HL-60 (cell line): ENCODE data around the gene TIMM9.

Source experiments
- DNase-seq, 2 experiments: peaks; one replicate each; pipeline ENCODE4 v3.0.0-alpha.2; 2010 to 2020; ENCODE audit warnings: low read depth in 1 of 2, low spot score in 1 of 2
- H3K27ac ChIP-seq: fragments of 250-450 bp; sonication (Bioruptor Pico); replicated peaks from 2 replicates; pipeline ENCODE4 v1.5.1; 2020; ENCODE audit warnings: mild to moderate bottlenecking, moderate library complexity
- H3K27me3 ChIP-seq: fragments of 250-450 bp; sonication (Bioruptor Pico); 2 replicates; pipeline ENCODE4 v1.5.1; 2021; ENCODE audit warnings: mild to moderate bottlenecking, moderate library complexity; ENCODE audit not compliant: insufficient read depth, poor library complexity, severe bottlenecking
- H3K4me3 ChIP-seq: replicated peaks from 2 replicates; pipeline ENCODE4 v1.5.1; 2011; ENCODE audit warnings: mild to moderate bottlenecking, control low read depth, low read length; ENCODE audit not compliant: insufficient read depth
- CTCF ChIP-seq: IDR thresholded peaks from one replicate; pipeline ENCODE4 v1.5.1; 2011; ENCODE audit warnings: low read length, control low read depth, inconsistent platforms; ENCODE audit not compliant: insufficient read depth
- GABPA ChIP-seq: IDR thresholded peaks from 2 replicates; pipeline ENCODE4 v1.6.1; 2012; ENCODE audit warnings: low read depth
- POLR2AphosphoS5 ChIP-seq: IDR thresholded peaks from 2 replicates; pipeline ENCODE4 v1.6.1; 2012; ENCODE audit warnings: low read depth
- REST ChIP-seq: IDR thresholded peaks from 2 replicates; pipeline ENCODE4 v1.6.1; 2012; ENCODE audit warnings: low read depth; ENCODE audit not compliant: insufficient replicate concordance
- SPI1 ChIP-seq: IDR thresholded peaks from 2 replicates; pipeline ENCODE4 v1.6.1; 2012; ENCODE audit warnings: low read depth, mild to moderate bottlenecking, borderline replicate concordance

The TIMM9 gene

GRCh38 chr14:58395562-58395811 is 31.8 kb downstream of the TIMM9 start:
- Histone ChIP-seq H3K4me3 (no peak overlapping the region), H3K27ac (no peak overlapping the region), H3K27me3 (no peaks in the 10 kb centered on the region)
- no peak for DNase-seq
- no peak for TF ChIP-seq SPI1
- TF ChIP-seq POLR2AphosphoS5 = no peak
- TF ChIP-seq REST = no peak
- no peak for TF ChIP-seq GABPA
- TF ChIP-seq CTCF = no peak

GRCh38 chr14:58390830-58391229 is 36.5 kb downstream of the TIMM9 start:
- TF ChIP-seq CTCF (no peak), SPI1 (no peak), POLR2AphosphoS5 (no peak), GABPA (no peak), REST (no peak)
- DNase-seq = no peak
- no peak overlapping the region for H3K27ac ChIP-seq
- no peaks in the 10 kb centered on the region for H3K27me3 ChIP-seq
- H3K4me3 ChIP-seq = no peak overlapping the region

GRCh38 chr14:58376791-58377190 is 50.5 kb downstream of the TIMM9 start:
- TF ChIP-seq REST (no peak), GABPA (no peak), CTCF (no peak), SPI1 (no peak), POLR2AphosphoS5 (no peak)
- H3K27ac ChIP-seq = no peak overlapping the region
- H3K4me3 ChIP-seq = no peak overlapping the region
- no peaks in the 10 kb centered on the region for H3K27me3 ChIP-seq
- DNase-seq = no peak
